Subcutaneous adipose tissue (tissue), 4 donors: Measurements from ENCODE around the gene ATP6V0D1. TPM values are rescaled to one million over a fixed set of nuclear protein-coding genes. Genes with fewer than 3 reads are reported as not detected.

Experiments used
- CTCF ChIP-seq: fragments of 450-650 bp; IDR thresholded peaks from one replicate; pipeline ENCODE4 v1.5.1; 2016; ENCODE audit warnings: low read depth, mild to moderate bottlenecking, control low read depth, antibody characterized with exemption, moderate library complexity
- total RNA-seq, 4 donors: library from RNA; depleted of rRNA; stranded (reverse); fragments of >200 nt; gene quantifications; one replicate each; pipeline ENCODE4 v1.1.0, GENCODE V29; 2016

Gene ATP6V0D1
- total RNA-seq, 4 donors from 2014 or later: 66.4 to 169 (median 82.9) TPM

- TF ChIP-seq CTCF: no peak
Observed at GRCh38 chr16:67429799-67430503, 51.0 kb downstream of the ATP6V0D1 start.

- TF ChIP-seq CTCF: no peak
Observed at GRCh38 chr16:67429053-67429798, 51.7 kb downstream of the ATP6V0D1 start.

GRCh38 chr16:67428146-67428731 lies 52.7 kb downstream of the ATP6V0D1 start:
- no peak for TF ChIP-seq CTCF

- TF ChIP-seq CTCF: no peak
Observed at GRCh38 chr16:67426950-67427349, 54.0 kb downstream of the ATP6V0D1 start.

- TF ChIP-seq CTCF: no peak
Observed at GRCh38 chr16:67426022-67426421, 54.9 kb downstream of the ATP6V0D1 start.

- TF ChIP-seq CTCF: no peak
Observed at GRCh38 chr16:67425580-67425979, 55.4 kb downstream of the ATP6V0D1 start.

GRCh38 chr16:67425061-67425460 lies 55.9 kb downstream of the ATP6V0D1 start:
- TF ChIP-seq CTCF: no peak
